Glutamatergic neuron (in vitro differentiated cells): ENCODE results near the gene COL21A1. TPM values are rescaled to one million over a fixed set of nuclear protein-coding genes. Genes with fewer than 3 reads are reported as not detected.

Experiments
- DNase-seq: peaks from one replicate; pipeline ENCODE4 v3.0.0; 2022
- H3K27ac Mint-ChIP-seq: one replicate; pipeline ENCODE4 v1.8.0; 2020; ENCODE audit warnings: mild to moderate bottlenecking, mixed read lengths, inconsistent platforms; ENCODE audit not compliant: unreplicated experiment
- H3K27me3 Mint-ChIP-seq: one replicate; pipeline ENCODE4 v1.8.0; 2020; ENCODE audit warnings: mild to moderate bottlenecking, moderate library complexity, mixed read lengths, inconsistent platforms; ENCODE audit not compliant: unreplicated experiment
- H3K36me3 Mint-ChIP-seq: one replicate; pipeline ENCODE4 v1.8.0; 2020; ENCODE audit warnings: mild to moderate bottlenecking, mixed read lengths, inconsistent platforms; ENCODE audit not compliant: unreplicated experiment
- H3K4me1 Mint-ChIP-seq: one replicate; pipeline ENCODE4 v1.8.0; 2020; ENCODE audit warnings: mild to moderate bottlenecking, low read depth, mixed read lengths, inconsistent platforms; ENCODE audit not compliant: unreplicated experiment
- H3K4me3 Mint-ChIP-seq: one replicate; pipeline ENCODE4 v1.8.0; 2020; ENCODE audit warnings: mild to moderate bottlenecking, mixed read lengths, inconsistent platforms; ENCODE audit not compliant: unreplicated experiment
- H3K9me3 Mint-ChIP-seq: one replicate; pipeline ENCODE4 v1.8.0; 2020; ENCODE audit warnings: mild to moderate bottlenecking, moderate library complexity, mixed read lengths, inconsistent platforms; ENCODE audit not compliant: unreplicated experiment
- total RNA-seq: library from RNA; stranded (reverse); fragmentation: NEBNext Ultra II Directional; extraction: Animal tissue kit (Norgen Biotek cat#: 25700); gene quantifications from one replicate; pipeline ENCODE4 v1.2.1, GENCODE V29; 2021; ENCODE audit not compliant: unreplicated experiment
- TF ChIP-seq, protein P1 (sequence below): fragments of 200-600 bp; sonication (generic); IDR thresholded peaks from one replicate; pipeline ENCODE4 v1.5.0; 2021; ENCODE audit not compliant: partially characterized antibody, unreplicated experiment

COL21A1 gene
- total RNA-seq, 1 donor from 2014 or later: 0.69 TPM

DNA sequence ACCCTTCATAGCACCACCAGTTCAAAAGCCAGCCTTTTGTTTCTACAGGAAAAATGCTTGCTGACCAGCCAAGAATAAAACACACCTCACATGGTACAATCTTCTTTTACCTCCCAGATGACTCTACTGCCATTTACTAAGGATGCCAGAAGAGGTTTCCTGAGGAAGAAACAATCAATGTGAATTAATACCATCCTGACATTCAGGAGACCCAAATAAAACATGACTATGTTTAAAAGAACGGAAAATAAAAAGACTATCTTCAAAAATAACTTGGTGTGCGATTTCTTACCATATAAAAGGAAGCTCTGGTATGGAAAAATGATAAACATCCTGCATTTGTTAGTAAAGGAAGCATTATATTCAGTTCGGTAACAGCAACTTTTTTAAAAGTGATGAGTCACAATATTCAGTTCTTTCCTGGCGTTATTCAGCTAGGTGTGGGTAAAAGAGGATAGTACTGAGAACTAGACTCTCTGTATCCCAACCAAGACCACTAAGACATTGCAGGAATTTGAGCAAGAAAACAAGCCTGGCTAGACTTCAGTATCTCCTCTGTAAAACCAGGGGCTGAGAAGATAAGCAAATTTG lies 16.3 kb downstream of the COL21A1 start:
- TF ChIP-seq, protein P1, sequence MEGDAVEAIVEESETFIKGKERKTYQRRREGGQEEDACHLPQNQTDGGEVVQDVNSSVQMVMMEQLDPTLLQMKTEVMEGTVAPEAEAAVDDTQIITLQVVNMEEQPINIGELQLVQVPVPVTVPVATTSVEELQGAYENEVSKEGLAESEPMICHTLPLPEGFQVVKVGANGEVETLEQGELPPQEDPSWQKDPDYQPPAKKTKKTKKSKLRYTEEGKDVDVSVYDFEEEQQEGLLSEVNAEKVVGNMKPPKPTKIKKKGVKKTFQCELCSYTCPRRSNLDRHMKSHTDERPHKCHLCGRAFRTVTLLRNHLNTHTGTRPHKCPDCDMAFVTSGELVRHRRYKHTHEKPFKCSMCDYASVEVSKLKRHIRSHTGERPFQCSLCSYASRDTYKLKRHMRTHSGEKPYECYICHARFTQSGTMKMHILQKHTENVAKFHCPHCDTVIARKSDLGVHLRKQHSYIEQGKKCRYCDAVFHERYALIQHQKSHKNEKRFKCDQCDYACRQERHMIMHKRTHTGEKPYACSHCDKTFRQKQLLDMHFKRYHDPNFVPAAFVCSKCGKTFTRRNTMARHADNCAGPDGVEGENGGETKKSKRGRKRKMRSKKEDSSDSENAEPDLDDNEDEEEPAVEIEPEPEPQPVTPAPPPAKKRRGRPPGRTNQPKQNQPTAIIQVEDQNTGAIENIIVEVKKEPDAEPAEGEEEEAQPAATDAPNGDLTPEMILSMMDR: no peak
- no peaks in the 10 kb centered on the region for H3K9me3 Mint-ChIP-seq
- no peaks in the 10 kb centered on the region for H3K4me1 Mint-ChIP-seq
- no peak overlapping the region for H3K4me3 Mint-ChIP-seq
- H3K36me3 Mint-ChIP-seq: no peaks in the 10 kb centered on the region
- no peaks in the 10 kb centered on the region for H3K27me3 Mint-ChIP-seq
- no peak for DNase-seq
- no peak overlapping the region for H3K27ac Mint-ChIP-seq

DNA sequence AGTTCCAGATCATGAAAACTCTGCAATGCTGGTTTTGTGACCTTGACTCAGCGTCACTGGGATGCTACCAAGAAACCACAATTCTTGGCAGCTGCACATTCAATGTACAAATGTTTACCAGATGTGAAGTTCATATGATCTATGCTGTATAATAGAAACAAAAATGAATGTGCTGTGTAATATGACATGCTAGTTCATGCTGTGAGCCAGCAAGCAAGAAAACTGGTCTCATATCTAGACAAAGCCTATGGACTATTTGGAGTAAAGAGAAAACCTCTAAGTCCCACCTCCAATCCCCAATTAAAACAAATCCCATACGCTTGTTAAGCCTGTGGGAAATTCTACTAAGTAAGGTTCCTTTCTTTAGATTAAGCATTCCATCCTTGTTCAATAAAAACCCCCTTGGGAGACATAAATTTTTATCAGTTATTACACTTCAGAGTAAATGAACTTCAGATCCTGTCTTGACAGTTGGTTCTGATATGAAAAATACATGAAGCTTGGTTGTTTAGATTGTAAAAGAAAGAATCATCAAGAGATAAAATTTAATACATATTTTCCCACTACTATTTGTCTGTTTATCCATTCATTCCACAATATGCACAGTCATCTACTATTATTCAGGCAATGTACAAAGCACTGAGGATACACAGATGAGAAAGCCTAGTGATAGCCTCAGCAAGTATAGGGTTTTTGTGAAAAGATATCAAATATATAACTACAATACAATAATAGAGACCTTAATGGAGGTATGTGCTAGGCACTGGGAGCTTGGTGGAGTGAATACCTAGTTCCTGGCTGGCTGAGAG lies 20.1 kb downstream of the COL21A1 start:
- Mint-ChIP-seq H3K27ac (no peak overlapping the region), H3K4me3 (no peak overlapping the region), H3K27me3 (no peaks in the 10 kb centered on the region), H3K9me3 (no peaks in the 10 kb centered on the region), H3K4me1 (no peaks in the 10 kb centered on the region), H3K36me3 (no peaks in the 10 kb centered on the region)
- DNase-seq: no peak
- TF ChIP-seq, protein P1: no peak

DNA sequence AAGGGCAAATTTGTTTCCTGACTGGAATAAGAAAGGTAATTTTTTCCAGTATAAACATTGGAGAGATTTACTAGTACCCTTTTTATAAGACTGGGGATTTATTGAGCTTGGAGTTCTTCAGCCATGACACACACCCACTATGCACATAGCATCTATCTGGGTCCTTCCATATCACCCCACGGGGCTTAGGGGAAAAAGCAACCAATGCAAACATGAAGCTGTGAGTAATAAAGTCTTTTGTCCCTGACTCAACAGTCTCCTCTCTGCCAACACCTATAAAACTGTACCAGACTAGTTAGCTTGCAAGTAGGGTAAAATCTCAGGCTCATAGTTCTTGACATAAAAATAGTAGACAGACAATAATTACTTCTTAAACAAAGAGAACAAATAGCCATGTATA lies 23.4 kb downstream of the COL21A1 start:
- H3K27ac Mint-ChIP-seq: no peak overlapping the region
- DNase-seq: no peak
- TF ChIP-seq, protein P1: no peak
- no peaks in the 10 kb centered on the region for H3K4me1 Mint-ChIP-seq
- no peak overlapping the region for H3K4me3 Mint-ChIP-seq
- no peaks in the 10 kb centered on the region for H3K36me3 Mint-ChIP-seq
- no peaks in the 10 kb centered on the region for H3K27me3 Mint-ChIP-seq
- no peaks in the 10 kb centered on the region for H3K9me3 Mint-ChIP-seq

DNA sequence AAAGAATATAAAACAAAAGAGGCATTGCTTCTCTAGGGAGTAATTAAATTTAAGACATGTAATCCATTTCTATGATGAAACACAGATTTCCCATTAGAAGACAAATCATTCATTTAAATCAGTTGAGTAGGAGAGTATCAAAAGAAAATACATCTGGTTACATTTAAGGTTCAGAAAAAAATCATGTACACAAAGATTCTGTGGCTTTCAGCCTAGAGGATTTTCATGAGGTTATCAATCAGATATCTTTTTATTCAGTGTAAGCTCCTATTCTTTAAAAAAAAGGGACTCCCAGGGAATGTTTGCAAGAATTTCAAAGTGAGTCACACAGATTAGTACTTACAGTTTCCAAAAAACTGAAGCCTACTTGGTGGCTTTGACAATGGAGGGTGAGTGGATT lies 24.9 kb downstream of the COL21A1 start:
- H3K4me1 Mint-ChIP-seq: no peaks in the 10 kb centered on the region
- no peaks in the 10 kb centered on the region for H3K36me3 Mint-ChIP-seq
- H3K27ac Mint-ChIP-seq: no peak overlapping the region
- H3K9me3 Mint-ChIP-seq: no peaks in the 10 kb centered on the region
- no peaks in the 10 kb centered on the region for H3K27me3 Mint-ChIP-seq
- H3K4me3 Mint-ChIP-seq: no peak overlapping the region
- TF ChIP-seq, protein P1: no peak
- DNase-seq: no peak

DNA sequence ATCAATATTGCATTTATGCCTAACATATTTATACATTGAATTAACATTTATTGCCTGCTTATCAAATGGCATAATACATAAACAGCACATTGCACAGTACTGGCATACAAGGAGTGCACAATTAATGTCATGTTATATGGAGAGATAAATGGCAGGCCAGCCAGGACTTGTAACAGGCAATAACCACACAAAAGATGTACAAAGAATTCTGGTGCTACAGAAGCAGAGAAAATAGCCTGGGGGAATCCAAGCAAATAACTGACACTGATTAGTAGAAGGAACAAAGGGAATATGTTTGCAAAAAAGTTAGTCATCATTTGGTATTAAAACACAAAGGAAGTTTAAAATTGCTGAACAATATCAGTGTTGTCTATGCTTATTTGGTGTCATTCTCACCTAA lies 27.3 kb downstream of the COL21A1 start:
- H3K36me3 Mint-ChIP-seq: no peaks in the 10 kb centered on the region
- H3K4me1 Mint-ChIP-seq: no peaks in the 10 kb centered on the region
- no peaks in the 10 kb centered on the region for H3K9me3 Mint-ChIP-seq
- TF ChIP-seq, protein P1: no peak
- DNase-seq: no peak
- no peak overlapping the region for H3K4me3 Mint-ChIP-seq
- H3K27ac Mint-ChIP-seq: no peak overlapping the region
- no peaks in the 10 kb centered on the region for H3K27me3 Mint-ChIP-seq
